NCI-H2196 (cell line): ENCODE measurements around the gene ELAC1.
"Not testable (repeated sequence)": the region's sequence is repeated elsewhere in the genome, so short reads cannot be mapped to it uniquely, and the experiment has no call there.

Experiments
- DNase-seq: peaks from one replicate; lab custom pipeline; 2025; ENCODE audit not compliant: unreplicated experiment; lab: John Stamatoyannopoulos, UW

ELAC1 gene

GRCh38 chr18:50972404-50972803, 4.6 kb downstream of the ELAC1 start:
- not testable (repeated sequence) for DNase-seq

GRCh38 chr18:50973367-50974126, 5.7 kb downstream of the ELAC1 start:
- no peak for DNase-seq

DNA sequence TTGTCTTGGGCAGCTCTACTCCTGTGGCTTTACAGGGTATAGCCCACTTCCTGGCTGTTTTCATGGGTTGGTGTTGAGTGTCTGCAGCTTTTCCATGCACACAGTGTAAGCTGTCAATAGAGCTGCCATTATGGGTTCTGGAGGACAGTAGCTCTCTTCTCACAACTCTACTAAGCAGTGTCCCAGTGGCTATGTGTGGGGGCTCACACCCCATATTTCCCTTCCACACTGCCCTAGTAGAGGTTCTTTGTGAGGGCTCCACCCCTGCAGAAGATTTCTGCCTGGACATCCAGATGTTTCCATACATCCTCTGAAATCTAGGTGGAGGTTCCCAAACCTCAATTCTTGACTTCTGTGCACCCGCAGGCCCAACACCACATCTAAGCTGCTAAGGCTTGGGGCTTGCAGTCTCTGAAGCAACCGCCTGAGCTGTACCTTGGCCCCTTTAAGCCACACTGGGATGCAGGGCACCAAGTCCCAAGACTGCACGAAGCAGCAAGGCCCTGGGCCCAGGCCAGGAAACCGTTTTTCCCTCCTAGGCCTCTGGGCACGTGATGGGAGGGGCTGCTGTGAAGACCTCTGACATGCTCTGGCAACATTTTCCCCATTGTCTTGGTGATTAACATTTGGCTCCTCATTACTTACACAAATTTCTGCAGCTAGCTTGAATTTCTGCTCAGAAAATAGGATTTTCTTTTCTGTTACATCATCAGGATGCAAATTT, 9.4 kb downstream of the ELAC1 start:
- no peak for DNase-seq

GRCh38 chr18:50981381-50981780, 13.5 kb downstream of the ELAC1 start:
- DNase-seq: no peak

- no peak for DNase-seq
Observed at GRCh38 chr18:50982086-50982801, 14.4 kb downstream of the ELAC1 start.

GRCh38 chr18:50982802-50983179, 15.0 kb downstream of the ELAC1 start:
- no peak for DNase-seq

GRCh38 chr18:50986360-50987087, 18.7 kb downstream of the ELAC1 start:
- DNase-seq: no peak

- DNase-seq: no peak
Observed at GRCh38 chr18:50987261-50987660, 19.4 kb downstream of the ELAC1 start.

GRCh38 chr18:50989711-50990110, 21.9 kb downstream of the ELAC1 start:
- no peak for DNase-seq

- no peak for DNase-seq
Observed at GRCh38 chr18:50992351-50992762, 24.5 kb downstream of the ELAC1 start.

DNA sequence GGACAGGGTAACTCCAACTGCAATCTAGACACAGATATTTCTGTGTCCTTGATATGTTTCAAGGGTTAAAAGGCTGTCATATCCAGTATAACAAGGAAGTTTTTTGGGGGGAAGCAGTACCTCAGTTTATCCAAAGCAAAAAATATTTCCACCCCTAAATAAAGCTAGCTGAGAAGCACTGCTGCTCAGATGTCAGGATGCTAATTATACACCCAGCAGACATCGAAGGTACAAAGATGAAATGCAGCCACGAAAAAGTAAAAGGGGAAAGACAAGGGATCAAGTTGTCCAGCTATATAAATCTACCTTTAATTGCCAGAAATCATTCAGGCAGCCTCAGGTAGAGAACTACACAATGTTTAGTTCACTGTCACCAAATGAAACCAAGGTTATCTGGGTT, 26.2 kb downstream of the ELAC1 start:
- no peak for DNase-seq

- not testable (repeated sequence) for DNase-seq
Observed at GRCh38 chr18:51003174-51003573, 35.3 kb downstream of the ELAC1 start.

- no peak for DNase-seq
Observed at GRCh38 chr18:51006061-51006818, 38.4 kb downstream of the ELAC1 start.

GRCh38 chr18:51006948-51007789, 39.3 kb downstream of the ELAC1 start:
- DNase-seq: no peak

- no peak for DNase-seq
Observed at GRCh38 chr18:51007790-51008139, 39.9 kb downstream of the ELAC1 start.

DNA sequence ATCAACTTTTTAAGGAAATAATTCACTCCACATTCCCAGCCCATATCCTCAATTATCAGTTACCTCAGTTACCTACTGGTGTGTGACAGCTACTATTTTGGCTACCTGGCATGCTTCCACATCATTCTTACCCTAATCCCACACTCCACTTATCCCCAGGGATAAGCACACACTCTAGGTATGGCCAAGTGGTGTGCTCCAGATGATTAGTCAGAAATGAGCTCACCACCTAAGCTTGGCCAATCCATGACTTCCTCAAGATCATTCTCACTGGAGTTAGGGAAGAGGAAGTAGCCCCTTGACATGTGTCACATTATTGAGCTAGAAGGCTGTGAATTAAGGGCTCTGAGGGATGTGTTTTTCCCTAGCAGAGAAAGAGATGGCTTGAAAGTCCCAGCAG, 41.2 kb downstream of the ELAC1 start:
- peak; percentile 9 for DNase-seq

DNA sequence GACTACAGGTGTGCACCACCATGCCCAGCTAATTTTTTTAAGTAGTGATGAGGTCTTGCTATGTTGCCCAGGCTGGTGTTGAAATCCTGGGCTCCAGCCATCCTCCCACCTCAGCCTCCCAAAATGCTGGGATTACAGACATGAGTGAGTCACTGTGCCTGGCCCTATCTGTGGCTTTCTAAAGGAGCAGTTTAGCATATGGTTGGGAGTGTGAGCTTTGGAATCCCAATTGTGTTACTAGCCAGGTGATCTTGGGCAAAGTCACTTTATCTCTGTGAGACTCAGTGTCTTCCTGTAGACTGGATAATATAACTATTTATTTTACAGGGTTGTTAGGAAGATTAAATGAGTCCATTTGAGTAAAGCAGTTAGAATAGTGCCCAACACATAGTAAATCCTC, 42.4 kb downstream of the ELAC1 start:
- no peak for DNase-seq

- no peak for DNase-seq
Observed at GRCh38 chr18:51011709-51012108, 43.9 kb downstream of the ELAC1 start.

DNA sequence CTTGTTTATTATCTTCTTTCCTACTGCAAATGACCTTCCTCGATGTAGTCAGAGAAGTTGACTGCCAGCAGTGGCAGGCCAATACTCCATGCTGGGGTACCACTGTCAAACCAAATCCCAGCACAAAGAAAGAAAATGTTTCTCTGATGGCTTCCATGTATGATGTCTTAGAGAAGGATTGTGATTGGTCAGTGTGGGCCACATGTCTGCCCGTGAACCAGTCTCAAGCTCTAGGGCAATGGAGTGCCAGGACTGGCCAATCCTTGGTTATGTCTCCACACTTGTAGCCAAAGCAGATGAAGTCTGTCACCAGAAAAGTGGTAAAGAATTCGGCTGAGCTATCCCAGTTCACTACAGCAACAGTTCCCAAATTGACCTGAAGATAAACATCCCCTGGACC, 44.6 kb downstream of the ELAC1 start:
- DNase-seq: no peak

- DNase-seq: no peak
Observed at GRCh38 chr18:51013259-51013658, 45.4 kb downstream of the ELAC1 start.
